ENCODE data around the gene HSPA2.
"Not testable (repeated sequence)": the region's sequence is repeated elsewhere in the genome, so short reads cannot be mapped to it uniquely, and the experiment has no call there.

HSPA2 gene

DNA sequence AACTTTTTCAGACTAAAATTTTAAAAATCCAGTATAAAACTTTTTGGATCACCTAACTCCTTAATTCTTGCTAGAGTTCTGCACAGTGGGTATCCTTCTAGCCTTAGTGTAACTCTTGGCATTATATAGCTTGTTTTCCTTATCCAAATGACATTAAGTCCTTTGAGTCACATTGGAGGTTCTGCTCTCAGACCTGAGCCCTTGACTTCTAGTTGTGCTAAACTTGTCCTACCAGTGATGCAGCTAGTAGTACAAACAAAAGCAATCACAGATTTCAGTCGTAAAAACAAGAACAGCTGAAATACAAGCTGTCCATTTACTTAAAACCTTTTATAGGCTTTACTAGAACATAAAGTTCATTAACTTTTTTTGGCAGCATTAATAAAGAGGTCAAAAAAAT, 25.5 kb upstream of the HSPA2 start:
- DNase-seq, result no peak

DNA sequence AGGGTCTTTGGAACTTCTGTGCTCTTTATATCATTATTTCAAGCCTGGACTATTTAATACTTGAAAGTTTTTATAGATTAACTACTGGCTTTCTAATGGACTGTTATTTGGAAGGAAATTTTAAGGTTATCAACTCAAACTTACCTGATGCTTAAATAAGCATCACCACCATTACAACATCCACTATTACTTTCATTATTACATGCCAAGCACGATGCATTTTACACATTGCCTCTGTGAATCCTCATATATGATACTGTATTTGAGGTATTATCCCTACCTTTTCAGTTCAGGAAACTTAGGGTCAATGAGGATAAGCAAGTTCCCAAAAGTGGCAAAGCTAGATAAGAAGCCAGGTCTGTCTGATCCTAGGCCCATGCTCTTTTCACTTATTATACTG, 23.6 kb upstream of the HSPA2 start:
- DNase-seq, result no peak

DNA sequence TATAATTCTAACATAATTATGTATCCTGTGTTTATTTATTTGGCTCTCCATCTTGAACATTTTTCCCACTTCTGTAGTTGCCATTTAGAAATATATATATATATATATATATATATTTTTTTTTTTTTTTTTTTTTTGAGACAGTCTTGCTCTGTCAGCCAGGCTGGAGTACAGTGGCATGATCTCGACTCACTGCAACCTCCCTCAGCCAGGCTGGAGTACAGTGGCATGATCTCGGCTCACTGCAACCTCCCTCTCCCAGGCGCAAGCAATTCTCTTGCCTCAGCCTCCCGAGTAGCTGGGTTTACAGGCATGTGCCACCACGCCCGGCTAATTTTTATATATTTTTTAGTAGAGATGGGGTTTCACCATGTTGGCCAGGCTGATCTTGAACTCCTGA, 22.9 kb upstream of the HSPA2 start:
- DNase-seq, result not testable (repeated sequence)

- DNase-seq, result no peak
These were observed 22.3 kb upstream of the HSPA2 start for GRCh38 chr14:64518229-64518628.

- DNase-seq, result no peak
These were observed 19.8 kb upstream of the HSPA2 start for GRCh38 chr14:64520699-64521098.

GRCh38 chr14:64522591-64523355, 17.8 kb upstream of the HSPA2 start:
- DNase-seq, result no peak

DNA sequence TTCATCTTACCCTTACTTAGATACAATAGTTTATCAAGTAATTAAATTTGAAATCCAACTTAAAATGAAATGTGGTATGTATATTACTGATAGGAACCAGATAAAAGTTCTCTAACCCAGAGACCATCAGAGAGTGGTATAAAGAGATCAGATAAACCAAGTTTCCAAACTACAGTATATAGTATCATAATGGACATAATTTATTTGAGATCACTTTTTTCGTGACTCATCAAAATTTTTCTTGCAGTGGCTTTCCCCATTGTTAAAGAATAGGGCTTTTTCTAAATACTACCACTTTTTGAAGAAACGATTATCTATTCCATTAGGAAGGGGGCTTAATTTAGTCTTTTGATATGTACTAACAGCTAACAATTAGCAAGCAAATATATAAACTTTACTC, 15.2 kb upstream of the HSPA2 start:
- no peak for DNase-seq

DNA sequence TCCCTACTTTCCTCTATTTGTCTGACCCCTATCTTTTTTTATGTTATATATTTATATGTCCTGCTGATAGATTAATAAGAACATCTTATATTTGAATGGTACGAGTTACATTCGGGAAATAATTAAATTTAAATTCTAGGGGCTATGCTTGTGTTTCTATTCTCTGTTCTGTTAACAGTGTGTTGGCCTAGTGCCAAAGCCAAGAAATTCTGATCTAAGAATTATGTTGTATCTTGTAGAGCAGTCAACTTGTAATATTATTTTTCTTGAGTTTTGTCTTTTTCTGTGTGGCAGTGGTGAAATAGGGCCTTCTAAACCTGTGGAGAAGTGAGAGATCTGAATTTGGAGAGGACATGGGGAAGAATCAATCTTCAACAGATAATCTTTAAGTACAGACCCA, 9.0 kb upstream of the HSPA2 start:
- no peak for DNase-seq

DNA sequence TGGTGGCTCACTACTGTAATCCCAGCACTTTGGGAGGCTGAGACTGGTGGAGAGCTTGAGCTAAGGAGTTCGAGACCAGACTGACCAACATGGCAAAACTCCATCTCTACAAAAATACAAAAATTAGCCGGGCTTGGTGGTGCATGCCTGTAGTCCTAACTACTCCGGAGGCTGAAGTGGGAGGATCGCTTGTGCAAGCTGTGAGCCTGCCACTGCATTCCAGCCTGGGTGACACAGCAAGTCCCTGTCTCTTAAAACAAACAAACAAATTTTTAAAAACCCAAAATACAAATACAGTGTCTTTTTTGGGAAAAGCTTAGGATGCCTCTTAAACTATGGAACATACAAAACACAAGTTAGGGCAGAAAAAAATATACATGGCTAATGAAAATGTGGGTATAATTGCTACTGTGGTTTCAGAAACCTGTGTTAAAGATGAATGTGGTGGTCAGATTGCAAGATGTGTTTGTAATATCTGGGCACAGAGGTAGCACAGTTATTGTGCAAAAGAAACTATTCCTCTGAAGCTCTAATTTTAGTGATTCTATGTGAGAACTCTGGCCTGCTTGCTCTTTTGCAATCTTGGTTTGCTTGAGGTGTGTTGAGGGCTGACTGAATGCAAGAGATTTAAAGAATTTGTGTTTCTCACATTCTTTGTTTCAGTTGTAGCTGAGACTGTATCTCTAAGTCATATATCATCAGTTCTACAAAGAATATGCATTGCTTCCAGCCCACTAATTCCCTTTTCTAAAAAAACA, 3.9 kb upstream of the HSPA2 start:
- no peak for DNase-seq

DNA sequence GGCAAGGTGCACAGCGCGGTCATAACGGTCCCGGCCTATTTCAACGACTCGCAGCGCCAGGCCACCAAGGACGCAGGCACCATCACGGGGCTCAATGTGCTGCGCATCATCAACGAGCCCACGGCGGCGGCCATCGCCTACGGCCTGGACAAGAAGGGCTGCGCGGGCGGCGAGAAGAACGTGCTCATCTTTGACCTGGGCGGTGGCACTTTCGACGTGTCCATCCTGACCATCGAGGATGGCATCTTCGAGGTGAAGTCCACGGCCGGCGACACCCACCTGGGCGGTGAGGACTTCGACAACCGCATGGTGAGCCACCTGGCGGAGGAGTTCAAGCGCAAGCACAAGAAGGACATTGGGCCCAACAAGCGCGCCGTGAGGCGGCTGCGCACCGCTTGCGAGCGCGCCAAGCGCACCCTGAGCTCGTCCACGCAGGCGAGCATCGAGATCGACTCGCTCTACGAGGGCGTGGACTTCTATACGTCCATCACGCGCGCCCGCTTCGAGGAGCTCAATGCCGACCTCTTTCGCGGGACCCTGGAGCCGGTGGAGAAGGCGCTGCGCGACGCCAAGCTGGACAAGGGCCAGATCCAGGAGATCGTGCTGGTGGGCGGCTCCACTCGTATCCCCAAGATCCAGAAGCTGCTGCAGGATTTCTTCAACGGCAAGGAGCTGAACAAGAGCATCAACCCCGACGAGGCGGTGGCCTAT, 875 bp downstream of the HSPA2 start:
- peak; percentile 6 for DNase-seq

- DNase-seq, result no peak
These were observed 1.7 kb downstream of the HSPA2 start for GRCh38 chr14:64541972-64542835.

GRCh38 chr14:64542836-64543201, 2.3 kb downstream of the HSPA2 start:
- no peak for DNase-seq

GRCh38 chr14:64544607-64545312, 4.2 kb downstream of the HSPA2 start:
- DNase-seq, result no peak

- no peak for DNase-seq
These were observed 8.5 kb downstream of the HSPA2 start for GRCh38 chr14:64549016-64549415.

GRCh38 chr14:64549791-64550620, 9.5 kb downstream of the HSPA2 start, which contains the start of gene PPP1R36:
Gene PPP1R36, plus strand, starts transcription at chr14:64549961. Its CDS starts 37 bp downstream, at chr14:64549998.
- peak; percentile 24 for DNase-seq

- no peak for DNase-seq
These were observed 10.2 kb downstream of the HSPA2 start for GRCh38 chr14:64550621-64551333.

DNA sequence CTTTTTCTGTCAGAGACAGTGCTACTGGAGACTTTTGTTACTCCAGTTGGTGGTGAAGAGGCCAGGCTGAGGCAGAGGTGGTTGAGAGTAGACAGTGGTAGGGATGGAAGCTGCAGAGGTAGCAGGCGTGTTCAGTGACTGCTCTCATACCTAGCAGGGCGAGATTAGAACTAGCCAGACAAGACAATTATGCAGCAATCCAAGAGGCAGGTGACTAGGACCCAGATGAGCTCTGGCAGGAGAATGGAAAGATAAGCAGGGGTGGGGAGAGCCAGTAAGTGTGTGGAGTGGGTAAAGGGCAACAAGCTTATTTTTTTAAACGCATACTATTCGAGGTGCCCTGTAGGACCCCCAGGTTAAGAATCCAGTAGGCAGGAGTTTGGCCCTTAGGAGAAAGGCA, 14.0 kb downstream of the HSPA2 start:
- DNase-seq, result no peak

DNA sequence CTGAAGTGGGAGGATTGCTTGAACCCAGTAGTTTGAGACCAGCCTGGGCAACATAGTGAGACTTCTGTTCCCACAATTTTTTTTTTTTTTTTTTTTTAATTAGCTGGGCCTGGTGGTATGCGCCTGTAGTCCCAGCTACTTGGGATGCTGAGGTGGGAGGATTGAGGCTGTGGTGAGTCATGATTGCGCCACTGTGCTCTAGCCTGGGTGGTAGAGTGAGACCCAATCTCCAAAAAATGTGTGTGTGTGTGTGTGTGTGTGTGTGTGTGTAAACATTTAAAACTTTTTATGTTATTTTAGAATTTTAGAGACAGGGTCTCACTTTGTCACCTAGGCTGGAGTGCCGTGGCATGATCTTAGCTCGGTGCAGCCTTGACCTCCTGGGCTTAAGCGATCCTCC, 16.0 kb downstream of the HSPA2 start:
- no peak for DNase-seq

DNA sequence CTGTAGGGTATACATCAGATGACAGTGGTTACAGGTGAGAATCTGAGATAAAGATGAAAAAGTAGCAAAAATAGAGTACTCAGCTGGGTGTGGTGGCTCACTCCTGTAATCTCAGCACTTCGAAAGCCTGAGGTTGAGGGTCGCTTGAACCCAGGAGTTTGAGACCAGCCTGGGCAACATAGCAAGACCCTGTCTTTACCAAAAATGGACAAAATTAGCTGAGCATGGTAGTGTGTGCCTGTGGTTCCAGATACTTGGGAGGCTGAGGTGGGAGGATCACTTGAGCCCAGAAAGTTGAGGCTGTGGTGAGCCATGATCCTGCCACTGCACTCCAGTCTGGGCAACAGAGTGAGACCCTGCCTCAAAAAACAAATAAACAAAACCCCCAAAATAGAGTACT, 17.7 kb downstream of the HSPA2 start:
- DNase-seq, result not testable (repeated sequence)

DNA sequence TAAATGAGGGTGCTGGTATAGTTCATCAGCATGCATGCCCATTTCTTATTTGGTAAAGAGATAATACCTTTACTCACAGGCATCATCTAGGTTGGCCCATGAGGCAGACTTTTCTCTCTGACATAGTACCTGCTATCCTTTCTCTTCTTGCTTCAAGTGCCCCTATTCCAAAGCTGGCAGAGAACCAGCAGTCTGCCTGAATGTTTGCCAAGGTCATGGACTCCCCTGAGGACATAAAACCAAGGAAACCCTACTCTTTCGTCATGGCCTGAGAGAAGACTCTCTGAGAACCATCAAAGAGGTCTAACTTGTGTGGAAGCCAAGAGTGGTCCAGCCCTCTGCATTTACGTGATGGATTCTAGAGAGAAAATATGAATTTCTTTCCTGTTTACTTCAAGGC, 21.1 kb downstream of the HSPA2 start:
- DNase-seq, result no peak

GRCh38 chr14:64562436-64562835, 21.9 kb downstream of the HSPA2 start:
- no peak for DNase-seq

Measured in stimulated activated CD4-positive, alpha-beta T cell treated with anti-CD3 and anti-CD28 coated beads, Interleukin-1b, Interleukin-23, amount 100 ng/mL, for 48 hours (primary cell).